Inferior parietal cortex (tissue), 1 donor: ENCODE data around the gene EIF2S3.
"Not testable (repeated sequence)": the region's sequence is repeated elsewhere in the genome, so short reads cannot be mapped to it uniquely, and the experiment has no call there.

Experiments used
- DNase-seq: peaks from one replicate; pipeline ENCODE4 v3.0.0-alpha.2; 2016; ENCODE audit errors: extremely low spot score

Gene EIF2S3

DNA sequence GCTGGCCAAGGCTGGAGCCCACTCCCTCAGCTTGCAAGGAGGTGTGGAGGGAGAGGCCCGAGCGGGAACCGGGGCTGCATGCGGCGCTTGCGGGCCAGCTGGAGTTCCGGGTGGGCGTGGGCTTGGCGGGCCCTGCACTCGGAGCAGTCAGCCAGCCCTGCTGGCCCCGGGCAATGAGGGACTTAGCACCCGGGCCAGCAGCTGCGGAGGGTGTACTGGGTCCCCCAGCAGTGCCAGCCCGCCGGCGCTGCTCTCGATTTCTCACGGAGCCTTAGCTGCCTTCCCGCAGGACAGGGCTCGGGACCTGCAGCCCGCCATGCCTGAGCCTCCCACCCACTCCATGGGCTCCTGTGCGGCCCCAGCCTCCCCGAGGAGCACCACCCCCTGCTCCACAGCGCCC is 5.1 kb upstream of the EIF2S3 start:
- DNase-seq = not testable (repeated sequence)

DNA sequence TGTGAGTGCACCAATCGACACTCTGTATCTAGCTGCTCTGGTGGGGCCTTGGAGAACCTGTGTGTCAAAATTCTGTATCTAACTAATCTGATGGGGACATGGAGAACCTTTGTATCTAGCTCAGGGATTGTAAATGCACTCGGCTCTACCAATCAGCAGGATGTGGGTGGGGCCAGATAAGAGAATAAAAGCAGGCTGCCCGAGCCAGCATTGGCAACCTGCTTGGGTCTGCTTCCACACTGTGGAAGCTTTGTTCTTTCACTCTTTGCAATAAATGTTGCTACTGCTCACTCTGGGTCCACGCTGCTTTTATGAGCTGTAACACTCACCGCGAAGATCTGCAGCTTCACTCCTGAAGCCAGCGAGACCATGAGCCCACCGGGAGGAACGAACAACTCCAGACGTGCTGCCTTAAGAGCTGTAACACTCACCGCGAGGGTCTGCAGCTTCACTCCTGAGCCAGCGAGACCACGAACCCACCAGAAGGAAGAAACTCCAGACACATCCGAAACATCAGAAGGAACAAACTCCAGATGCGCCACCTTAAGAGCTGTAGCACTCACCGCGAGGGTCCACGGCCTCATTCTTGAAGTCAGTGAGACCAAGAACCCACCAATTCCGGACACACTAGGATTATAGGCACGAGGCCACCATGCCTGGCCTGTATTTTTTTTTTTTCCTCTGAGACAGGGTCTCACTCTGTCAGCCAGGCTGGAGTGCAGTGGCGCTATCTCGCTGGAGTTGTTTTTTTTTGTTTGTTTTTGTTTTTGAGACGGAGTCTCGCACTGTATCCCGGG is 4.0 kb upstream of the EIF2S3 start:
- not testable (repeated sequence) for DNase-seq

DNA sequence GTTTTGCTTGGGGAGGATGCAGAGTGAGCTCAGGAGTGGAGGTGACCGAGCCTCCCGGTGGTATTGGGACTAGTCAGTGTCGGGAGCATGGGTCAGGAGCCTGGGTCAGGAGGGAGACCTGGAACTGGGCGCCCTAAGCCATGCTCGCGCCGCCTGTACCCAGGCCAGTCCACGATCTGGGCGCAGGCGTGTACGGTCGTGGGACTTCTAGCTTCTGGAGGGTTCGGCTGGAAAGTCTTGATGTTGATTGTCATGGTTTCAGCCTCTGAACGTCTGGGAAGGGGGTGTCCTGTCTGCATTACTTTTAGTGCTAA is 244 bp downstream of the EIF2S3 start:
- no peak for DNase-seq

DNA sequence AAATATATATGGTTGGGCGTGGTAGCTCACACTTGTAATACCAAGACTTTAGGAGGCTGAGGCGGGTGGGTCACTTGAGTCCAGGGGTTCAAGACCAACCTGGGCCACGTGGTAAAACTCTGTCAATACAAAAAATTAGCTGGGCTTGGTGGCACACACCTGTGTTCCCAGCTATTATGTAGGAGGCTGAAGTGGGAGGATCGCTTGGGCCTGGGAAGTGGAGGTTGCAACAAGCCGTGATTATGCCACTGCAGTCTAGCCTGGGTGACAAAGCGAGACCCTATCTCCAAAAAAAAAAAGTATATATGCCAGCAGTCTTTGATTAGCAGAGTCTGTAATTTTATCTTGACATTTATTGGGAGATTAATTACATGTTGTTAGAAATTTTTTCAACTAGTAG is 8.7 kb downstream of the EIF2S3 start:
- no peak for DNase-seq

DNA sequence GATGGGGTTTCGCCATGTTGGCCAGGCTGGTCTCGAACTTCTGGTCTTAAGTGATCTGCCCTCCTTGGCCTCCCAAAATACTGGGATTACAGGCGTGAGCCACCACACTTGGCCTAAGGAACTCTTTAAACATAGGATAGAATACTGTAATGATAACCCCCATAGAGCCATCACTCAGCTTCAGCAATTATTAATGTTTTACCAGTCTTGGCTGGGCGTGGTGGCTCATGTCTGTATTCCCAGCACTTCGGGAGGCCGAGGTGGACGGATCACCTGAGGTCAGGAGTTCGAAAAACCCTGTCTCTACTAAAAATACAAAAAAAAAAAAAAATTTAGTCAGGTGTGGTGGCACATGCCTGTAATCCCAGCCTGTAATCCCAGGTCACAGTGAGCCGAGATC is 15.1 kb downstream of the EIF2S3 start:
- DNase-seq = no peak

DNA sequence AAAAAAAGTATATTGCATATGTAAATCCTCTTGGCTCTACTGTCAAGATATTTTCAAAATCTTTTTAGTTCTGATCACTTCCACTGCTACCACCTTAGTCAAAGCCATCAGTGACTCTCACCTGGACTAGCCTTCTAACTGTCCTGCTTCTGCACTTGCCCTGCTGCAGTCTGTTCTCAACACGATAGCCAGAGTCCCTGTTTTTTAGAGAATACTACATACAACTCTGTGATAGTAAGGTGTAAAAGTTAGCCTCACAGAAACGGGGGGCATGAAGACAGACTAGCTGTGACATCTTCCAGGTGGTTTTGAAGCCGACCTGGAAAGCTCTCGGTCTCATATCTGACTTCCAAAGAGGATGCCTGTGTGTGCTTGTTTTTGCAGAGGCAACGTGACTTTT is 24.7 kb downstream of the EIF2S3 start:
- DNase-seq = no peak

DNA sequence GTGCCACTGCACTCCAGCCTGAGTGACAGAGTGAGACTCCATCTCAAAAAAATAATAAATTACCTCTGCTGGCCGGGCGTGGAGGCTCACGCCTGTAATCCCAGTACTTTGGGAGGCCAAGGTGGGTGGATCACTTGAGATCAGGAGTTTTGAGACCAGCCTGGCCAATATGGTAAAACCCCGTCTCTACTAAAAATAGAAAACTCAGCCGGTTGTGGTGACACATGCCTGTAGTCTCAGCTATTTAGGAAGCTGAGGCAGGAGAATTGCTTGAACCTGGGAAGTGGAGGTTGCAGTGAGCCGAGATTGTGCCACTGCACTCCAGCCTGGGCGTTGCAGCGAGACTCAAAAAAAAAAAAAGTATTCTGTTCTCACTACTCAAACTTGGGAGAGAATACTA is 25.5 kb downstream of the EIF2S3 start:
- not testable (repeated sequence) for DNase-seq

DNA sequence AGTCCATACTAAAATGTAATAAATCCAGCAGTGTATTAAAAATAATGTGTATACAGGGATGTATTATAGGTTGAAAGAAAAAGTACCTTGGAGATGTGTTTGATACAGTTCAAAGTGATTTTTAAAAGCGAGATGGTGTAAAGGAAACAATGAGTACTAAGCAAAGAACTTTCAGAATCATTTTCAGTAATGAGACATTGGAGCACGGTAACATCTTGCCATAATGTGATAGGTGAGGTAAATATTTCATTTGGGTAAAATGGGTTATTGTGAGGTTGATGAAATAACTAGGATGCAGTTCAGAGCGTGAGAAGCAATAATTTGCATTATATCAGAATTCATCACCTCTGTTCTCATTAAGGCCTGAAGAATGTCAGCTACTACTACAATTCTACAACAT is 25.9 kb downstream of the EIF2S3 start:
- DNase-seq = no peak

DNA sequence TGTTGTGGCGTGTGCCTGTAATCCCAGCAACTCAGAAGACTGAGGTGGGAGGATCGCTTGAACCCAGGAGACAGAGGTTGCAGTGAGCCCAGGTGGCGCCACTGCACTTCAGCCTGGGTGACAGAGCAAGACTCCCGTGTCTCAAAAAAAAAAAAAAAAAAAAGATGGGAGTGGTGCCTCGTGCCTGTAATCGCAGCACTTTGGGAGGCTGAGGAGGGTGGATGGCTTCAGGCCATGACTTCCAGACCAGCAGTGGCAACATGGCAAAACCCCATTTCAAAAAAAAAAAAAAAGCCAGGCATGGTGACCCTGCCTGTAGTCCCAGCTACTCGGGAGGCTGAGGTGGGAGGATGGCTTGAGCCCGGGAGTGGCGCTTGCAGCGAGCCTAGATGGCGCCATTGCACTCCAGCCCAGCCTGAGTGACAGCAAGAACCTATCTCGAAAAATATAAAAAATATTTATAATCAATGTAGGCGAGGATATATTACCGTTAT is 27.0 kb downstream of the EIF2S3 start:
- DNase-seq = no peak

DNA sequence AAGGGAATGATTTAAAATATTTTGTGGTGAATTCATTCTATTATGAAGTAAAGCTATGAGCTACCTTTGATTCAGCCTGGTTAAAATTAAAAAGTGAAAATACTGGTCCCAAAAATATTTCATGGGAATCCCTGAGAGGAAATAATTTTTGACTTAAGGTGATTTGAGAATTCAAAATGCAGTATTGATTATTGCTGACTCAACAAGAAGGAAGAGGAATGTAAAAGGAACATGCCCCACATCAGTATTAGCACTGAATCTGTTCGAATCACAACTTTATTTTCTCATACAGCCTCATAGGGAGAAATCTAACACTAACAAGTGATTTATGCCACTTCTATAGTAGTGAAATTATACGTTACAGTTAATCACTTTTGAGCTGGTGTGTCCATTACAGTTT is 27.7 kb downstream of the EIF2S3 start:
- no peak for DNase-seq

DNA sequence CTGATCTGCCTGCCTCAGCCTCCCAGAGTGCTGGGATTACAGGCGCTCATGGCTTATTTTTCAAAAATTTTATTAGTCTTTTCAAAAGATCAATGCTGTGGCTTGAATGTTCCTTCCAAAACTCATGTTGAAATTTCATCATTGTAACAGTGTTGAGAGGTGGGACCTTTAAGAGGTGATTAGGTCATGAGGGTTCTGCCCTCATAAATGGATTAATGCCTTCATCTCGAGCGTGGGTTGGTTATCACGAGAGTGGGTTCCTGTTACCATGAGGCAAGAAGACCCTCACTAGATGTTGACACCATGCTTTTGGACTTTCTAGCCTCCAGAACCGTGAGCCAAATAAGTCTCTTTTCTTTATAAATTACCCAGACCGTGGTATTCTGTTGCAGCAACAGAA is 30.3 kb downstream of the EIF2S3 start:
- DNase-seq = no peak

DNA sequence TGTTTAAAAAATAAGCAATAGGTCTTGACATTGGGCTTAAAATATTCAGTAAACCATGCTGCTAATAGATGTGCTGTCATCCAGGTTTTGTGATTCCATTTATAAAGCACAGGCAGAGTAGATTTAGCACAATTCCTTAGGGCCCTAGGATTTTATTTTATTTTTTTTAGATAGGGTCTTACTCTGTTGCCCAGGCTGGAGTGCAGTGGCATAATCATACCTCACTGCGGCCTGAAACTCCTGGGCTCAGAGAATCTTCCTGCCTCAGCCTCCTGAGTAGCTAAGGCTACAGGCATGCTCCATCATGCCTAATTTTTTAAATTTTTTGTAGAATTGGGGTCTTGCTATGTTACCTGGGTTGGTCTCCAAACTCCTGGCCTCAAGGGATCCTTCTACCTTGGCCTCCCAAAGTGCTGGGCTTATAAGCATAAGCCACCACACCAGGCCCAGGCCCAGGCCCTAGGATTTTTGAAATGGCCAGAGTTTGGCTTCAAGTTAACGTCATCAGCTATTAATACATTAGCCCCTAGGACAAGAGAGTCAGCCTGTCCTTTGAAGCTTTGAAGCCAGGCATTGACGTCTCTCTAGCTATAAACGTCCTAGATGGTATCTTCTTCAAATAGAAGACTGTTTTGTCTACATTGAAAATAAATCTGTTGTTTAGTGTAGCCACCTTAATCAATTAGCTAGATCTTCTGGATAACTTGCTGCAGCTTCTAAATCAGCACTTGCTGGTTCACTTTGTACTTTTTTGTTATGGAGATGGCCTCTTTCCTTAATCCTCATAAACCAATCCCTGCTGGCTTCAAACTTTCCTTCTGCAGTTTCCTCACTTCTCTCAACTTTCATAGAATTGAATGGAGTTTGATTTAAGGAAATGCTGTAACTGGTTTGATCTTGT is 35.8 kb downstream of the EIF2S3 start:
- DNase-seq = no peak

DNA sequence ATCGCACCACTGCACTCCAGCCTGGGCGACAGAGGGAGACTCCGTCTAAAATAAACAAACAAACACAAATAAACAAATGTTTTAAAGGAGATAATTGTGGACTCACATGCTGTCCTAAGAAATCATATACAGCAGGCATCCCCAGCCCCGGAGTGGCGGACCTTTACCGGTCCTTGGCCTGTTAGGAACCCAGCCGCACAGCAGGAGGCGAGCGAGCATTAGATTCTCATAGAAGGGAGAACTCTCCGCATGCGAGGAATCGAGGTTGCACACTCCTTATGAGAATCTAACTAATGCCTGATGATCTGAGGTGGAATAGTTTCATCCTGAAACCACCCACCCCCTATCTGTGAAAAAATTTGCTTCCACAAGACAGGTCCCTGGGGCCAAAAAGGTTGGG is 39.0 kb downstream of the EIF2S3 start:
- DNase-seq = no peak

DNA sequence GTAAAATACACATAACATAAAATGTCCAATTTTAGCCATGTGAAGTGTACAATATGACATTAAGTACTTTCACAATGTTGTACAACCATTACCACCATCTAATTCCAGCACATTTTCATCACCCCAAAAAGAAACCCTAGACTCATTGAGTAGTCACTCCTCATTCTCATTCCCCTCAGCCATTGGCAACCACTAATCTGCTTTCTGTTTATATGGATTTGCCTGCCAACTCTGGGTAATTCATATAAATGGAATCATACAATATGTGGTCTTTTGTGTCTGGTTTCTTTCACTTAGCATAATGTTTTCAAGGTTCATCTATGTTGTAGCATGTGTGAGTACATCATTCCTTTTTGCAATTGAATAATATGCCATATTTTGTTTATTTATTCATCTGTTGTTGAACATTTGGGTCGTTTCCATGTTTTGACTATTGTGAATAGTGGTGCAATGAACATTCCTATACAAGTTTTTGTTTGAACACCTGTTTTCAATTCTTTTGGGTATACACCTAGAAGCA is 43.0 kb downstream of the EIF2S3 start:
- DNase-seq = no peak

DNA sequence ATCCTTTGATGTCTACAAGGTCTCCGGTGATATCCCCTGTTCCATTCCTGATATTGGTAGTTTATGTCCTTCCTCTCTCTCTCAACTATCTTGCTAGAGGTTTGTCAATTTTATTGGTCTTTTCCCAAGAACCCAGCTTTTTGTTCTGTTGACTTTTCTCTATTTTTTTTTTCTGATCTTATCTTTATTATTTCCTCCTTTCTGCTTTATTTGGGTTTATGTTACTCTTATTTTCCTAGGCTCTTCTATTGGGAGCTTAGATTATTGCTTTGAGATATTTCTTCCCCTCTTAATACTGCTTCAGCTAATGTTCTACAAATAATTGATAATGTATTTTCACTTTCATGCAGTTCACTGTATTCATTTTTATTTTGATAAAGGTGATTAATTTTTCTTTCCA is 44.2 kb downstream of the EIF2S3 start:
- DNase-seq = no peak

DNA sequence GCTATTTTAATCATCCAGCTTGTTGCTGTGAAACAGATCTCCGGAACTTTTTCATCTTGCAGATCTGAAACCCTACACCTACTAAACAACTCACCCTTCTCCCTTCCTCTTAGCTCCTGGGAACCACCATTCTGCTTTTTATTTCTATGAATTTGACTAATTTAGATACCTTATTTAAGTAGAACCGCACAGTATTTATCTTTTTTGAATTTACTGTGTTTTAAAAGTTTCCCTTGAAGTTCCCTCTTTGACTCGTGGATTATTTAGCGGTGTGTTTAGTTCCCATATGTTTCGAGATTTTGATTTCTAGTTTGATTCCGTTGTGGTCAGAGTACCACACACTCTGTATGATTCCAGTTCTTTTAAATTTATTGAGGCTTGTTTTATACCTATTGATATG is 44.6 kb downstream of the EIF2S3 start:
- DNase-seq = no peak

DNA sequence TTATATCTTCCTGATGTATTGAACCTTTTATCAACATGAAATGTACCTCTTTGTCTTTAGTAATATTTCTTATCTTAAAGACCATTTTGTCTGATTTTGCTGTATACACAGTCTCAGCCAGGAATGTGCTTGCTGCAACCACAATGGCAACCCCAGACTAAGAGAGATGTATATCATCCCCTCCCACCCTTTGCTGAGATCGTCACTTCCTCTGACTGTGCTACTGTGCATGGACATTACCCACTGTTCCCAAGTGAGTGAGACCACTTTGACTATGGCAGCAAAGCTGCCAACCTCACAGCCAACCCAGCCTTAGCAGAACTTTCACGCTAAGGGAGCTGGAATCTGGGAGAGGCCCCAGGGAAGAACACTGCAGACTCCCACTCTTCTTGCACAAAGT is 46.0 kb downstream of the EIF2S3 start:
- no peak for DNase-seq

DNA sequence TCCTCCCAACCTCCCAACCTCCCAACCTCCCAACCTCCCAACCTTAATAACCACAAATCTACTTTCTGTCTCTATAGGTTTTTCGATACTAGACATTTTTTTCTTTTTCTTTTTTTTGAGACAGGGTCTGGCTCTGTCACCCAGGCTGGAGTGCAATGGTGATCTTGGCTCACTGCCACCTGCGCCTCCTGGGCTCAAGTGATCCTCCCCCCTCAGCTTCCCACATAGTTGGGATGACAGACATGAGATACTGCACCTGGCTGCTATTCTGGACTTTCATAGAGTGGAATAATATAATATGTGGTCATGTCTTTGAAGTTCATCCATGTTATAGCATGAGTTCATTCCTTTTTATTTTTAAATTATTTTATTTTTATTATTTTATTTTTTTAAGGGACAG is 55.3 kb downstream of the EIF2S3 start:
- no peak for DNase-seq

DNA sequence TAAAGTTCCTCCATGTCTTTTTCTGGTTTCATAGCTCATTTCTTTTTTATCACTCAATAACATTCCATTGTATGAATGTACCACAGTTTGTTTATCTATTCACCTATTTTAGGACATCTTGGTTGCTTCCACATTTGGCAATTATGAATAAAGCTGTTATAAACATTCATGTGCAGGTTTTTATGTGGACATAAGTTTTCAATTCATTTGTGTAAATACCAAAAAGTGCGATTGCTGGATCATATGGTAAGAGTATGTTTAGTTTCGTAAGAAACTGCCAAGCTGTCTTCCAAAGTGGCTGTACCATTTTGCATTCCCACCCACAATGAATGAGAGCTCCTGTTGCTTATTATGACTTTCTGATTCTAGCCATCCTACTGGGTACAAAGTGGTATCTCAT is 58.4 kb downstream of the EIF2S3 start:
- DNase-seq = no peak

DNA sequence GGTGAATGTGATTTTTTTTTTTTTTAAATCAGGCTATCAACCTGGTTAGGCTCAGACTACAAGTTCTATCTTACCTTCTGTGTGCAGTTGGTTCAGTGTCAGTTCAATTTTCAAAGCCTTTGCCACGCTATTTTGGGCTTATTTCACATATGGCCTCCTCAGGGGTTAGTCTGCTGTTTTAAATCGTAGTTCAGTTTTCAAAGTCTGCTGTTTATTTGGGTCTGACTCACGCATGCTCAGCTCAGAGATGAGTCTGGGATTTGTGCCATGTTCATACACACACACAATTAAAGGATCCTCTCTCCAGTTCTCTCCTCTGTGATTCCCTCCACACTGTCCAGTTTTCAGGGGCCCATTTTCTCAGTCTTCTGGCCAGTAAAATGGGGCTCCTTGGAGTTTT is 62.5 kb downstream of the EIF2S3 start:
- DNase-seq = peak; percentile 51

DNA sequence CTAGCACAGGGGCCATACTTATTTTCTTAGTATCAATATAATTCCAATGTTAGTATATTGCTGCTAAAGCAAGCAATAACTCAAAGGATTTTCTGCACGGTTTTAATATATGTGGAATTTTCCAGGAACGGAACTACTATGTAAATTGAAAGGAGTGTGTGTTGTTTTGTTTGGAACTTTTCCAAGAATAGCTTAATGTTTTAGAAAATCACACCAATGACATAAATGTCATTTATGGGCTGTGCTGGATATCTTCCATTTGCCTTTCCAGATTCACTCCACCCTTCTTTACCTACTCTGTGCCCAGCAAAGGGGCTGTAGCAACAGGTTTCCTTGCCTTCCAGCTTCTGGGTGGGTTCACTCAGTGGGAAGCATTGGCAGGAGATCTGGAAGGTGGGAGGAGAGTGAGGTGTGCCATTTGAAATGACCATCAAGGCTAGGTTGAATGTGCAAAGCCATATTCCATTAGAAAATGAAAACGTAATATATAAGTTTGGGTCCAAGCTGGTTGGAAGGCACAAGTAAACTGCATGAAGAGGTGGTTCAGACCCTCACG is 69.6 kb downstream of the EIF2S3 start:
- DNase-seq = no peak

DNA sequence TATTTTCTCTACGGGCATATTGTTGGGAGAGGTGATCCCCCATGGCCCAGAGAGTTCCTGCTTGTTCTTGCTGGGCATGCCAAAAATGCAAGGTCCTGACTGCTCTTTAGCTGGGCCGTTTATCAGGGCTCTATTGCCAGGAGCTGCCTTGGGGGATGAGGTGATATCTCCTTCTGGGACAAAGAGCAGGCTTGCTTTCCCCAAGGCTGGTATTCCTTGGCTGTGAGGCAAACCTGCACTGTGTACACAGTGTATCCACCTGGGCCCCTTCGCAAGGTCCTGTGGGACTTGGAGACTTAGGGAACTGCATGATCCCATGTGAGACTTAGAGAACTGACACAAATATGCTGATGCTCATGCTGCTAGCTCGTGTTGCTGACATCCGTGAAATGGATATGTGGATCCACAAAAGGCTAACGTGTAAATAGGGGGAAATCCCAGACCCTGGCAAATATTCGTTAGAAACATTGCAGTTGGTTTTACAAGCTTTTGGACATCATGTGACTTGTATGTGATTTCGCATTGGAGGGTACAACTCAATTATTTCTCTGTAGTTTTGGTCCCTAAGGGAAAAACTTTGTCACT is 70.4 kb downstream of the EIF2S3 start:
- DNase-seq = no peak
